Tibial nerve (tissue), 3 donors: ENCODE data around the gene ATP6V0E1.

ENCODE experiments used
- CTCF ChIP-seq, 5 experiments: fragments of 200-600 bp in 3 of 5; fragments of 450-650 bp in 2 of 5; sonication (generic) in 3 of 5; IDR thresholded peaks; one replicate each; pipeline ENCODE4 v1.5.1; 2016 to 2019; ENCODE audit warnings: antibody characterized with exemption in 5 of 5, mild to moderate bottlenecking in 3 of 5, moderate library complexity in 2 of 5
- POLR2A ChIP-seq, 2 donors: fragments of 450-650 bp; IDR thresholded peaks; one replicate each; pipeline ENCODE4 v1.6.1; 2017; ENCODE audit warnings: antibody characterized with exemption in 2 of 2, mild to moderate bottlenecking in 2 of 2, moderate library complexity in 2 of 2

GRCh38 chr5:172981931-172982330 is 1.6 kb upstream of the ATP6V0E1 start:
- TF ChIP-seq CTCF (IDR thresholded peaks at IDR 0.05): no peak
- TF ChIP-seq POLR2A (IDR thresholded peaks at IDR 0.05): no peak
